HG03378 (cell line): Measurements from ENCODE around the gene ABHD6.
"Not testable (repeated sequence)": the region's sequence is repeated elsewhere in the genome, so short reads cannot be mapped to it uniquely, and the experiment has no call there.

Experiments
- ATAC-seq: cut with Tn5 transposase; IDR thresholded peaks from one replicate; pipeline ENCODE4 v1.9.1; 2021; ENCODE audit warnings: mild to moderate bottlenecking, moderate library complexity; ENCODE audit not compliant: unreplicated experiment

ABHD6 gene

GRCh38 chr3:58272891-58273290, 35.3 kb downstream of the ABHD6 start:
- no peak for ATAC-seq

DNA sequence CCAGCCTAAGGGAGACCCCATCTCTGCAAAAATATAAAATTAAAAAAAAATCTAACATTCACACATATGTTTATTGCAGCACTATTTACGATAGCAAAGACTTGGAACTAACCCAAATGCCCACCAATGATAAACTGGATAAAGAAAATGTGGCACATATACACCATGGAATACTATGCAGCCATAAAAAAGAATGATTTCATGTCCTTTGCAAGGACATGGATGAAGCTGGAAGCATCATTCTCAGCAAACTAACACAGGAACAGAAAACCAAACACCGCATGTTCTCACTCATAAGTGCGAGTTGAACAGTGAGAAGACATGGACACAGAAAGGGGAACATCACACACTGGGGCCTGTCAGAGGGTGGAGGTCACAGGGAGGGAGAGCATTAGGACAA, 35.8 kb downstream of the ABHD6 start:
- ATAC-seq = not testable (repeated sequence)

DNA sequence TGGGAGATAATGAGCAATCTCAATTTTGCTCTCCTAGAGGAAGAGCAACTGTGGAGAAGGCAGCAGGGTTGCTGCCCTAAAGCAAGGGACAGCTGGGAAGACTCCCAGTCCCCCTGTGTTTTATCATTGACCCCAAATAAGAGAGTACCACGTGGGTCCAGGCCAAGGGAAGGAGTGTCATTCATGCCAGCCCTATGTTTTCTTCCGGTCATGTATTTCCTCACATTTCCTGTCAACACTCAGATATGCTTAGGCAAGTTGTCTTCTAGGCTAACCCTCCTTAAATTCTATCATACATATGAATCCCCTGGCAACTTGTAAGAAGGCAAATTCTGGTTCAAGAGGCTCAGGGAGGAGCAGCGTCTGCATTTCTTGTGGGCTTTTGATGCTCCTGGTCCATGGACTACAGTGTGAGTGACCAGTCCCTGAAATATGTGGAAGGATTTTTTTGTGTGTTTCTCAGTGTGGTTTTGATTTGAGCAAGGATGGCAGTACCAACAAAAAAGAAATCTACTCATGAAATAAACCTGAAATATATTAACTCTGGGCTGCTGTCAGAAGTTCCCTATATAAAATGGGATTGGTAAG, 36.5 kb downstream of the ABHD6 start:
- ATAC-seq = no peak

- no peak for ATAC-seq
Measured at GRCh38 chr3:58281069-58281468, 43.5 kb downstream of the ABHD6 start.

GRCh38 chr3:58285334-58285733, 47.7 kb downstream of the ABHD6 start:
- ATAC-seq = no peak

GRCh38 chr3:58287354-58287753, 49.8 kb downstream of the ABHD6 start:
- ATAC-seq = no peak

GRCh38 chr3:58288011-58288728, 50.6 kb downstream of the ABHD6 start:
- ATAC-seq = no peak

DNA sequence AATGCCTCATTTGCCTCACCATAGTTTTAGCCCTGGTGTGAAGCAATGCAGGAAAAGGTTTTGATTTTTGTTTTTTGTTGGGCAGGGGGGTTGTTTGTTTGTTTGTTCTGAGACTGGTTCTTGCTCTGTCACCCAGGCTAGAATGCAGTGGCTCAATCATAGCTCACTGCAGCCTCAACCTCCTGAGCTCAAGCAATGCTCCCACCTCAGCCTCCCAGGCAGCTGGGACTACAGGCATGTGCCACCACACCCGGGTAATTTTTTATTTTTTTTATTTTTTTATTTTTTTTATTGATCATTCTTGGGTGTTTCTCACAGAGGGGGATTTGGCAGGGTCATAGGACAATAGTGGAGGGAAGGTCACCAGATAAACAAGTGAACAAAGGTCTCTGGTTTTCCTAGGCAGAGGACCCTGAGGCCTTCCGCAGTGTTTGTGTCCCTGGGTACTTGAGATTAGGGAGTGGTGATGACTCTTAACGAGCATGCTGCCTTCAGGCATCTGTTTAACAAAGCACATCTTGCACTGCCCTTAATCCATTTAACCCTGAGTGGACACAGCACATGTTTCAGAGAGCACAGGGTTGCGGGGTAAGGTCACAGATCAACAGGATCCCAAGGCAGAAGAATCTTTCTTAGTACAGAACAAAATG, 51.5 kb downstream of the ABHD6 start:
- not testable (repeated sequence) for ATAC-seq

- ATAC-seq = not testable (repeated sequence)
Measured at GRCh38 chr3:58290446-58290845, 52.9 kb downstream of the ABHD6 start.

DNA sequence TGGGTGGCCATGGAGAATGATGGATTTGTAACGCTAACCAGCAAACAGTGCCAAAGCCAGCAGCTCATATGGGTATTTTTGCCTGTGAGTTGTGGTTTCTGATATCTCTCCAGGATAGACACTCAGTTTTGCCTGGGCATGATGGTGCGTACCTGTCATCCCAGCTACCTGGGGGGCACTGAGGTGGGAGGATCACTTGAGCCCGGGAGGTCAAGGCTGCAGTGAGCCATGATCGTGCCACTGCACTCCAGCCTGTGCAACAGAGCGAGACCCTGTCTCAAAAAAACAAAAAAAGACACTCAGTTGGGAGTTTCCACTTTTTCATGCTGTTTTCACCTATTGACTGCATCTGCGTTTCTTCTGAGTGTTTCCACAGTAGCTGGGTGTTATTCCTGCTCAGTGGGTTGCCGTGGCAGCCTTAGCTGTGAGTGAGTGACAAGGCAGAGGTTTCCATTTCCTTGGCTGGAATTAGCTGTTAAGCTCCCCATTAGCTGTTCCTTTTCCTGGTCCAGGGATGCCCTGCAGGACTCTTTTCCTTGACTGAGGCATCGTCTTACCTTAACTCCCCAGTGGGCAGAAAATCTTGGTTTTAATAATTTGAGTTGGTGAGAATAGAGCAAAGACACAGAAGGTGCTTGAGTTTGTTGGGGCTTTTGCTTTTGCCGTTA, 54.2 kb downstream of the ABHD6 start:
- no peak for ATAC-seq

DNA sequence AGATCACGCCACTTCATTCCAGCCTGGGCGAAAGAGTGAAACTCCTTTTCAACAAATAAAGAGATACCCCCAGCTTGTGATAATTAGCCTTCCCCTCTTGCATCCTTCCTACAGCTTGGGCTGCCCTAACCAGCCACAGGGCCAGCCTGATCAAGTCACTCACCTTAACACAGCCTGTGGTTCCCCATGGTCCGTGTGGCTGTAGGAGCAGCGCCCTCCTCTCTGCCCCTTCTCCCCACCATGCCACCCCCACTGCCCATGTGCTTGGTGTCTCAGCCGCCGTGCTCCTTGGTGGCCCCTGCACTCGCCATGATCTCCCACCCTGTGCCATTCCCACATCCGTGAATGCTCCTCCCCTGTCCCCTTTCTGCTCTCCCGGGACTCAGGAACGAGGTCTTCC, 55.3 kb downstream of the ABHD6 start:
- ATAC-seq = no peak

- ATAC-seq = no peak
Measured at GRCh38 chr3:58293516-58293915, 55.9 kb downstream of the ABHD6 start.

DNA sequence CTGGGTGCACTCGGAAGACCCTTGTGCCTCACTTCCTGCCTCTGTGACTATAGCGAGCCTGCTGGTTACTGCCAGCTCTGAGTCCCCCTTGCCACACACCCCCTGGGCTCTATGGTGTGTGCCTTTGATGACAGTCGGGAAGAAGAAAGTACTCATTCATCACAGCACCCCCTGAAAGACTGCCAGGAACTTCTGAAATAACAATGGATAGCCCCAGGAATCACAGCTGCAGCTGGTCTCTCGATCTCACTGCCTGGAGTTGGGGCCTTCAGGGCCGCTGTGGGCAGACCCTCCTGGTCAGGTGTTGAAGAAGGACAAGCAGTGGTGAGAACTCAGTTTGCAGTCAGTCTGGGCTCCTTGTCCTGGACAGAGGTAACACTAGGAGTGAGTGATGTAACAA, 58.7 kb downstream of the ABHD6 start:
- ATAC-seq = no peak

- no peak for ATAC-seq
Measured at GRCh38 chr3:58296843-58297242, 59.3 kb downstream of the ABHD6 start.

DNA sequence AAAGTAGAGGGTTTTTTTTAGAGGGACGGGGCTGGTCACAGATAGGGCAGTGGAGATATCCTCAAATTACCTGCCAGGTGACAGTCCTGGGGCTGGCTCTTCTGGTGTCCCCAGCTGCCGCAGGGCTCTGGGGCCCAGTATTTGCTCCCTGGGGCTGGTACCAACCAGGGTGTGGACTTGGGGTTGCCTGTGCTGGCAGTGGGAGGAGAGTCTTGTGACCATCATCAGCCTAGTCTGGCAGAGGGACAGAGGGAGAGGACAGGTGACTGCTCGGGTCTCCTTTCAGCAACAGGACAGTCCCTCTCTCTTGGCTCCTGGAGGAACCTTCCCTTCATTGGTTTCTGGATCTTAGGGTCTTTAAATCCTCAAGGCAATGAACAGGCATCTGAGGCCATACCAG, 60.6 kb downstream of the ABHD6 start:
- ATAC-seq = no peak

DNA sequence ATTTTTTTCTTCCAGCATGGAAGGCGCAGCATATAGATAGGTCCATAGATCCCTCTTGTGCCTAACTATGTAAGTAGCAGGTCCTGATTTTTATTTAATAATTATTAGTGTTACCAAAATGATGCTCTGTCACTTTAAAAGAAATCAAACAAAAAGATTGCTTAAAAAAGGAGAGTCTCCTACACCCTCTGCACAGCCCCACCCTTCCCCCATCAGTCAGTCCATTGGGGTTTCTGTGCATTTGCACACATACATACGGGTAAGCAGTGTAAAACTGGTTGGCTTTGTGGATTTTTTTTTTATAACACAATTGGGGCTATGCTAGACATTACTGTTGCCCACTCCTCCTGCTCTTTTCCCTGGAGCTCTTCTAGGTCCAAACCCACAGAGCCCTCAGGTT, 61.5 kb downstream of the ABHD6 start:
- ATAC-seq = no peak

GRCh38 chr3:58299839-58300516, 62.4 kb downstream of the ABHD6 start:
- no peak for ATAC-seq

GRCh38 chr3:58305882-58306711, 68.5 kb downstream of the ABHD6 start, which contains the start of the genes HTD2 and RPP14:
HTD2 (plus strand) TSS chr3:58306520; CDS start chr3:58317614, 11,094 bp downstream.
RPP14 (plus strand) TSS chr3:58306245; CDS start chr3:58310330, 4,085 bp downstream.
- ATAC-seq = peak; percentile 86

- ATAC-seq = no peak
Measured at GRCh38 chr3:58307639-58308215, 70.1 kb downstream of the ABHD6 start.

GRCh38 chr3:58308728-58309127, 71.1 kb downstream of the ABHD6 start:
- no peak for ATAC-seq
